GM23338 (cell line): ENCODE measurements around the gene CLEC4G. TPM values are rescaled to one million over a fixed set of nuclear protein-coding genes. Genes with fewer than 3 reads are reported as not detected.

Experiments used
- ATAC-seq: fragments of 200-7000 bp; cut with Tn5 transposase; 3 replicates; pipeline ENCODE4 v1.9.1; 2020
- DNase-seq: peaks from one replicate; pipeline ENCODE4 v3.0.0-alpha.2; 2015; ENCODE audit warnings: low spot score
- H2AFZ ChIP-seq: fragments of 200-600 bp; sonication (generic); 2 replicates; pipeline ENCODE4 v1.8.0; 2016; ENCODE audit warnings: antibody characterized with exemption, mild to moderate bottlenecking, moderate library complexity
- H3F3A ChIP-seq: fragments of 200-600 bp; sonication (generic); replicated peaks from 2 replicates; pipeline ENCODE4 v1.8.0; 2017; ENCODE audit warnings: antibody characterized with exemption, mixed run types, low read depth
- H3K27ac ChIP-seq: fragments of 200-600 bp; sonication (generic); 2 replicates; pipeline ENCODE4 v1.6.1; 2016; ENCODE audit warnings: low read depth
- H3K27me3 ChIP-seq: fragments of 200-600 bp; sonication (generic); 2 replicates; pipeline ENCODE4 v1.8.0; 2016; ENCODE audit warnings: mild to moderate bottlenecking, mixed run types, moderate library complexity; ENCODE audit not compliant: insufficient read depth
- H3K36me3 ChIP-seq: fragments of 200-600 bp; sonication (generic); 2 replicates; pipeline ENCODE4 v1.8.0; 2016; ENCODE audit warnings: mild to moderate bottlenecking; ENCODE audit not compliant: insufficient read depth
- H3K4me1 ChIP-seq: fragments of 200-600 bp; sonication (generic); 2 replicates; pipeline ENCODE4 v1.8.0; 2016; ENCODE audit warnings: mild to moderate bottlenecking, moderate library complexity; ENCODE audit not compliant: insufficient read depth
- H3K4me2 ChIP-seq: fragments of 200-600 bp; sonication (generic); 2 replicates; pipeline ENCODE4 v1.7.1; 2017; ENCODE audit warnings: mixed run types
- H3K4me3 ChIP-seq: fragments of 200-600 bp; sonication (generic); 2 replicates; pipeline ENCODE4 v1.6.1; 2016; ENCODE audit warnings: mixed run types
- H3K79me2 ChIP-seq: fragments of 200-600 bp; sonication (generic); replicated peaks from 2 replicates; pipeline ENCODE4 v1.8.0; 2017; ENCODE audit warnings: mild to moderate bottlenecking; ENCODE audit not compliant: insufficient read depth
- H3K9me2 ChIP-seq: fragments of 200-600 bp; sonication (generic); 2 replicates; pipeline ENCODE4 v1.8.0; 2017; ENCODE audit not compliant: insufficient read depth
- H4K20me1 ChIP-seq: fragments of 200-600 bp; sonication (generic); replicated peaks from 2 replicates; pipeline ENCODE4 v1.8.0; 2017; ENCODE audit warnings: mild to moderate bottlenecking; ENCODE audit not compliant: insufficient read depth
- H3K27ac Mint-ChIP-seq: 2 replicates; pipeline ENCODE4 v1.8.0; 2020; ENCODE audit warnings: inconsistent platforms, mild to moderate bottlenecking, moderate library complexity, mixed read lengths
- H3K27me3 Mint-ChIP-seq: 3 replicates; pipeline ENCODE4 v1.8.0; 2022; ENCODE audit warnings: low read depth, mild to moderate bottlenecking, moderate library complexity, mixed read lengths, inconsistent platforms; ENCODE audit not compliant: insufficient read depth, poor library complexity
- H3K36me3 Mint-ChIP-seq: 3 replicates; pipeline ENCODE4 v1.8.0; 2021; ENCODE audit warnings: low read depth, mild to moderate bottlenecking, inconsistent platforms, moderate library complexity, mixed read lengths
- H3K4me1 Mint-ChIP-seq: 3 replicates; pipeline ENCODE4 v1.8.0; 2020; ENCODE audit warnings: mild to moderate bottlenecking, inconsistent platforms, mixed read lengths
- H3K4me3 Mint-ChIP-seq: 3 replicates; pipeline ENCODE4 v1.8.0; 2021; ENCODE audit warnings: moderate library complexity, mild to moderate bottlenecking, inconsistent platforms, mixed read lengths
- H3K9me3 Mint-ChIP-seq: 3 replicates; pipeline ENCODE4 v1.8.0; 2020; ENCODE audit warnings: moderate library complexity, mild to moderate bottlenecking, inconsistent platforms, mixed read lengths
- CREB1 ChIP-seq: fragments of 250-450 bp; sonication (Bioruptor Pico); IDR thresholded peaks from 2 replicates; pipeline ENCODE4 v1.5.0; 2020; ENCODE audit warnings: low read depth, mild to moderate bottlenecking, moderate library complexity
- CTCF ChIP-seq, 2 experiments: fragments of 200-600 bp in 1 of 2; sonication (generic) in 1 of 2; conservative IDR thresholded peaks; 2 replicates each; pipeline versions ENCODE4 v1.5.1 to v1.6.1; 2016 to 2017; ENCODE audit warnings: antibody characterized with exemption in 2 of 2, low read depth in 2 of 2, mild to moderate bottlenecking in 2 of 2, moderate library complexity in 1 of 2
- EZH2 ChIP-seq: fragments of 200-600 bp; sonication (generic); IDR thresholded peaks from one replicate; pipeline ENCODE4 v1.8.0; 2017; ENCODE audit warnings: antibody characterized with exemption, mild to moderate bottlenecking, low read depth; ENCODE audit not compliant: unreplicated experiment
- EZH2phosphoT487 ChIP-seq: fragments of 200-600 bp; sonication (generic); IDR thresholded peaks from one replicate; pipeline ENCODE4 v1.8.1; 2018; ENCODE audit warnings: antibody characterized with exemption; ENCODE audit not compliant: unreplicated experiment
- JUNB ChIP-seq: IDR thresholded peaks from one replicate; pipeline ENCODE4 v1.6.1; 2016; ENCODE audit warnings: antibody characterized with exemption; ENCODE audit not compliant: unreplicated experiment
- NANOG ChIP-seq: IDR thresholded peaks from 2 replicates; pipeline ENCODE4 v1.6.1; 2016; ENCODE audit warnings: antibody characterized with exemption, borderline replicate concordance
- STAT1 ChIP-seq: IDR thresholded peaks from one replicate; pipeline ENCODE4 v1.6.1; 2016; ENCODE audit warnings: antibody characterized with exemption; ENCODE audit not compliant: unreplicated experiment
- ZNF114 ChIP-seq: fragments of 250-450 bp; sonication (Bioruptor Pico); IDR thresholded peaks from 2 replicates; pipeline ENCODE4 v1.5.0; 2020; ENCODE audit warnings: mild to moderate bottlenecking, moderate library complexity
- ZNF331 ChIP-seq: fragments of 250-450 bp; sonication (Bioruptor Pico); IDR thresholded peaks from 2 replicates; pipeline ENCODE4 v1.5.0; 2020; ENCODE audit warnings: low read depth, mild to moderate bottlenecking, moderate library complexity
- polyA plus RNA-seq: library from polyadenylated mRNA; unstranded; fragments of >200 nt; fragmentation: Nextera tagmentation; extraction: Ambion mirVana; gene quantifications from 2 replicates; pipeline ENCODE4 v1.2.1, GENCODE V29; 2016
- total RNA-seq: library from RNA; depleted of rRNA; stranded (reverse); fragments of >200 nt; shearing (Covaris generic); gene quantifications from 2 replicates; pipeline ENCODE4 v1.2.3, GENCODE V29; 2014
- TF ChIP-seq, protein P1 (sequence below): fragments of 250-450 bp; sonication (Bioruptor Pico); IDR thresholded peaks from 2 replicates; pipeline ENCODE4 v1.5.0; 2020; ENCODE audit warnings: mild to moderate bottlenecking, moderate library complexity
- TF ChIP-seq, protein P2 (sequence below): IDR thresholded peaks from 2 replicates; pipeline ENCODE4 v1.6.1; 2016; ENCODE audit warnings: antibody characterized with exemption
- TF ChIP-seq, protein P3 (sequence below): IDR thresholded peaks from one replicate; pipeline ENCODE4 v1.6.1; 2018; ENCODE audit warnings: antibody characterized with exemption; ENCODE audit not compliant: unreplicated experiment

CLEC4G gene
- total and polyA plus RNA-seq, 2 experiments from 2014 or later, result 0.52 to 0.65 TPM

DNA sequence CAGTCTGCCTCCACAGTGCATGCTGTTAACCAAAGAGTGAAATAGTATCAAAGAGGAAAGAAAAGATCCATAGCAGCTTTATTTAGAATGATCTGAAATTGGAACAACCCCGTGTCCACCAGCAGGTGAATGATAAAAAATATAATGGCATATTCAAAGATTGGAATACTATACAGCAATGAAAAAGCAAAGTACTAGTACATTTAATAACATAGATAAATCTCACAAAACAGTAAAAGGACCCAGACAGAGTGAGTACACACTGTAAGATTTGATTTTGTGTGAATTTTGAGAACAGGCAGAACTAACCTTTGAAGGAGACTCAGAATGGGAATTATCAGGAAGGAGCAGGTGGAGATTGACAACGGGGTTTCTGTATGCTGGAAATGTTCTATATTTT, 16.3 kb upstream of the CLEC4G start:
- Mint-ChIP-seq H3K9me3 (peaks cover 22% of the 10 kb centered on the region), H3K27ac (peak overlapping the region; percentile 39), H3K4me3 (no peak overlapping the region), H3K36me3 (peaks cover 11% of the 10 kb centered on the region), H3K4me1 (peaks cover 20% of the 10 kb centered on the region), H3K27me3 (peaks cover 9% of the 10 kb centered on the region)
- no peaks in the 10 kb centered on the region for H3K27me3 ChIP-seq
- DNase-seq (no peak), ATAC-seq (no peak)
- no peaks in the 10 kb centered on the region for H4K20me1 ChIP-seq
- no peak overlapping the region for H3K4me3 ChIP-seq
- H3K79me2 ChIP-seq, result no peaks in the 10 kb centered on the region
- H3F3A ChIP-seq, result no peaks in the 10 kb centered on the region
- TF ChIP-seq, protein P1, sequence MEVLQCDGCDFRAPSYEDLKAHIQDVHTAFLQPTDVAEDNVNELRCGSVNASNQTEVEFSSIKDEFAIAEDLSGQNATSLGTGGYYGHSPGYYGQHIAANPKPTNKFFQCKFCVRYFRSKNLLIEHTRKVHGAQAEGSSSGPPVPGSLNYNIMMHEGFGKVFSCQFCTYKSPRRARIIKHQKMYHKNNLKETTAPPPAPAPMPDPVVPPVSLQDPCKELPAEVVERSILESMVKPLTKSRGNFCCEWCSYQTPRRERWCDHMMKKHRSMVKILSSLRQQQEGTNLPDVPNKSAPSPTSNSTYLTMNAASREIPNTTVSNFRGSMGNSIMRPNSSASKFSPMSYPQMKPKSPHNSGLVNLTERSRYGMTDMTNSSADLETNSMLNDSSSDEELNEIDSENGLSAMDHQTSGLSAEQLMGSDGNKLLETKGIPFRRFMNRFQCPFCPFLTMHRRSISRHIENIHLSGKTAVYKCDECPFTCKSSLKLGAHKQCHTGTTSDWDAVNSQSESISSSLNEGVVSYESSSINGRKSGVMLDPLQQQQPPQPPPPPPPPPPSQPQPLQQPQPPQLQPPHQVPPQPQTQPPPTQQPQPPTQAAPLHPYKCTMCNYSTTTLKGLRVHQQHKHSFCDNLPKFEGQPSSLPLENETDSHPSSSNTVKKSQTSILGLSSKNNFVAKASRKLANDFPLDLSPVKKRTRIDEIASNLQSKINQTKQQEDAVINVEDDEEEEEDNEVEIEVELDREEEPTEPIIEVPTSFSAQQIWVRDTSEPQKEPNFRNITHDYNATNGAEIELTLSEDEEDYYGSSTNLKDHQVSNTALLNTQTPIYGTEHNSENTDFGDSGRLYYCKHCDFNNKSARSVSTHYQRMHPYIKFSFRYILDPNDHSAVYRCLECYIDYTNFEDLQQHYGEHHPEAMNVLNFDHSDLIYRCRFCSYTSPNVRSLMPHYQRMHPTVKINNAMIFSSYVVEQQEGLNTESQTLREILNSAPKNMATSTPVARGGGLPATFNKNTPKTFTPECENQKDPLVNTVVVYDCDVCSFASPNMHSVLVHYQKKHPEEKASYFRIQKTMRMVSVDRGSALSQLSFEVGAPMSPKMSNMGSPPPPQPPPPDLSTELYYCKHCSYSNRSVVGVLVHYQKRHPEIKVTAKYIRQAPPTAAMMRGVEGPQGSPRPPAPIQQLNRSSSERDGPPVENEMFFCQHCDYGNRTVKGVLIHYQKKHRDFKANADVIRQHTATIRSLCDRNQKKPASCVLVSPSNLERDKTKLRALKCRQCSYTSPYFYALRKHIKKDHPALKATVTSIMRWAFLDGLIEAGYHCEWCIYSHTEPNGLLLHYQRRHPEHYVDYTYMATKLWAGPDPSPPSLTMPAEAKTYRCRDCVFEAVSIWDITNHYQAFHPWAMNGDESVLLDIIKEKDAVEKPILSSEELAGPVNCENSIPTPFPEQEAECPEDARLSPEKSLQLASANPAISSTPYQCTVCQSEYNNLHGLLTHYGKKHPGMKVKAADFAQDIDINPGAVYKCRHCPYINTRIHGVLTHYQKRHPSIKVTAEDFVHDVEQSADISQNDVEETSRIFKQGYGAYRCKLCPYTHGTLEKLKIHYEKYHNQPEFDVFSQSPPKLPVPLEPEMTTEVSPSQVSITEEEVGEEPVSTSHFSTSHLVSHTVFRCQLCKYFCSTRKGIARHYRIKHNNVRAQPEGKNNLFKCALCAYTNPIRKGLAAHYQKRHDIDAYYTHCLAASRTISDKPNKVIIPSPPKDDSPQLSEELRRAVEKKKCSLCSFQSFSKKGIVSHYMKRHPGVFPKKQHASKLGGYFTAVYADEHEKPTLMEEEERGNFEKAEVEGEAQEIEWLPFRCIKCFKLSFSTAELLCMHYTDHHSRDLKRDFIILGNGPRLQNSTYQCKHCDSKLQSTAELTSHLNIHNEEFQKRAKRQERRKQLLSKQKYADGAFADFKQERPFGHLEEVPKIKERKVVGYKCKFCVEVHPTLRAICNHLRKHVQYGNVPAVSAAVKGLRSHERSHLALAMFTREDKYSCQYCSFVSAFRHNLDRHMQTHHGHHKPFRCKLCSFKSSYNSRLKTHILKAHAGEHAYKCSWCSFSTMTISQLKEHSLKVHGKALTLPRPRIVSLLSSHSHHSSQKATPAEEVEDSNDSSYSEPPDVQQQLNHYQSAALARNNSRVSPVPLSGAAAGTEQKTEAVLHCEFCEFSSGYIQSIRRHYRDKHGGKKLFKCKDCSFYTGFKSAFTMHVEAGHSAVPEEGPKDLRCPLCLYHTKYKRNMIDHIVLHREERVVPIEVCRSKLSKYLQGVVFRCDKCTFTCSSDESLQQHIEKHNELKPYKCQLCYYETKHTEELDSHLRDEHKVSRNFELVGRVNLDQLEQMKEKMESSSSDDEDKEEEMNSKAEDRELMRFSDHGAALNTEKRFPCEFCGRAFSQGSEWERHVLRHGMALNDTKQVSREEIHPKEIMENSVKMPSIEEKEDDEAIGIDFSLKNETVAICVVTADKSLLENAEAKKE (CRISPR knock-in tag), result no peak
- TF ChIP-seq EZH2 (no peak), JUNB (no peak), ZNF114 (CRISPR knock-in tag) (no peak), EZH2phosphoT487 (no peak), STAT1 (no peak), CTCF (conservative IDR thresholded peaks at IDR 0.05; ENCODE audit: low read depth in 2 of 2) (no peak), CREB1 (no peak), ZNF331 (CRISPR knock-in tag) (no peak), NANOG (no peak)
- TF ChIP-seq, protein P2, sequence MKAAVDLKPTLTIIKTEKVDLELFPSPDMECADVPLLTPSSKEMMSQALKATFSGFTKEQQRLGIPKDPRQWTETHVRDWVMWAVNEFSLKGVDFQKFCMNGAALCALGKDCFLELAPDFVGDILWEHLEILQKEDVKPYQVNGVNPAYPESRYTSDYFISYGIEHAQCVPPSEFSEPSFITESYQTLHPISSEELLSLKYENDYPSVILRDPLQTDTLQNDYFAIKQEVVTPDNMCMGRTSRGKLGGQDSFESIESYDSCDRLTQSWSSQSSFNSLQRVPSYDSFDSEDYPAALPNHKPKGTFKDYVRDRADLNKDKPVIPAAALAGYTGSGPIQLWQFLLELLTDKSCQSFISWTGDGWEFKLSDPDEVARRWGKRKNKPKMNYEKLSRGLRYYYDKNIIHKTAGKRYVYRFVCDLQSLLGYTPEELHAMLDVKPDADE, result no peak
- TF ChIP-seq, protein P3, sequence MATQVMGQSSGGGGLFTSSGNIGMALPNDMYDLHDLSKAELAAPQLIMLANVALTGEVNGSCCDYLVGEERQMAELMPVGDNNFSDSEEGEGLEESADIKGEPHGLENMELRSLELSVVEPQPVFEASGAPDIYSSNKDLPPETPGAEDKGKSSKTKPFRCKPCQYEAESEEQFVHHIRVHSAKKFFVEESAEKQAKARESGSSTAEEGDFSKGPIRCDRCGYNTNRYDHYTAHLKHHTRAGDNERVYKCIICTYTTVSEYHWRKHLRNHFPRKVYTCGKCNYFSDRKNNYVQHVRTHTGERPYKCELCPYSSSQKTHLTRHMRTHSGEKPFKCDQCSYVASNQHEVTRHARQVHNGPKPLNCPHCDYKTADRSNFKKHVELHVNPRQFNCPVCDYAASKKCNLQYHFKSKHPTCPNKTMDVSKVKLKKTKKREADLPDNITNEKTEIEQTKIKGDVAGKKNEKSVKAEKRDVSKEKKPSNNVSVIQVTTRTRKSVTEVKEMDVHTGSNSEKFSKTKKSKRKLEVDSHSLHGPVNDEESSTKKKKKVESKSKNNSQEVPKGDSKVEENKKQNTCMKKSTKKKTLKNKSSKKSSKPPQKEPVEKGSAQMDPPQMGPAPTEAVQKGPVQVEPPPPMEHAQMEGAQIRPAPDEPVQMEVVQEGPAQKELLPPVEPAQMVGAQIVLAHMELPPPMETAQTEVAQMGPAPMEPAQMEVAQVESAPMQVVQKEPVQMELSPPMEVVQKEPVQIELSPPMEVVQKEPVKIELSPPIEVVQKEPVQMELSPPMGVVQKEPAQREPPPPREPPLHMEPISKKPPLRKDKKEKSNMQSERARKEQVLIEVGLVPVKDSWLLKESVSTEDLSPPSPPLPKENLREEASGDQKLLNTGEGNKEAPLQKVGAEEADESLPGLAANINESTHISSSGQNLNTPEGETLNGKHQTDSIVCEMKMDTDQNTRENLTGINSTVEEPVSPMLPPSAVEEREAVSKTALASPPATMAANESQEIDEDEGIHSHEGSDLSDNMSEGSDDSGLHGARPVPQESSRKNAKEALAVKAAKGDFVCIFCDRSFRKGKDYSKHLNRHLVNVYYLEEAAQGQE, result no peak
- H3K4me1 ChIP-seq, result peaks cover 12% of the 10 kb centered on the region; the same call in 1 of the 2 replicates
- no peak overlapping the region for H2AFZ ChIP-seq
- H3K27ac ChIP-seq, result peak overlapping the region; percentile 9; the same call in 1 of the 2 replicates
- H3K9me2 ChIP-seq, result 0 out of 2 replicates have a peak, but pooled peaks cover 2% of the 10 kb centered on the region
- H3K36me3 ChIP-seq, result no peaks in the 10 kb centered on the region
- no peak overlapping the region for H3K4me2 ChIP-seq
